NCI-H82 treated with DMSO at 0.1 percent for 48 hours (cell line): Measurements from ENCODE around the gene LRRC37A3.
"Not testable (repeated sequence)": the region's sequence is repeated elsewhere in the genome, so short reads cannot be mapped to it uniquely, and the experiment has no call there.

Source experiments
- DNase-seq: peaks from one replicate; lab custom pipeline; 2025; ENCODE audit not compliant: unreplicated experiment; lab: John Stamatoyannopoulos, UW

LRRC37A3 gene

GRCh38 chr17:64927444-64927843 lies 8.2 kb upstream of the LRRC37A3 start:
- peak; percentile 49 for DNase-seq

GRCh38 chr17:64926430-64926829 lies 7.2 kb upstream of the LRRC37A3 start:
- DNase-seq, result not testable (repeated sequence)

- DNase-seq, result not testable (repeated sequence)
Measured at GRCh38 chr17:64925244-64925643, 6.0 kb upstream of the LRRC37A3 start.

GRCh38 chr17:64923051-64923568 lies 3.8 kb upstream of the LRRC37A3 start:
- not testable (repeated sequence) for DNase-seq

GRCh38 chr17:64920419-64921172 lies 1.3 kb upstream of the LRRC37A3 start:
- DNase-seq, result no peak

GRCh38 chr17:64920026-64920418 lies 744 bp upstream of the LRRC37A3 start:
- DNase-seq, result no peak

- not testable (repeated sequence) for DNase-seq
Measured at GRCh38 chr17:64918842-64919288, 413 bp downstream of the LRRC37A3 start.

GRCh38 chr17:64917540-64917939 lies 1.7 kb downstream of the LRRC37A3 start:
- not testable (repeated sequence) for DNase-seq

- DNase-seq, result not testable (repeated sequence)
Measured at GRCh38 chr17:64915244-64915643, 4.0 kb downstream of the LRRC37A3 start.

- DNase-seq, result not testable (repeated sequence)
Measured at GRCh38 chr17:64910191-64910514, 9.1 kb downstream of the LRRC37A3 start.

GRCh38 chr17:64909511-64910190 lies 9.6 kb downstream of the LRRC37A3 start:
- not testable (repeated sequence) for DNase-seq

GRCh38 chr17:64904069-64904468 lies 15.2 kb downstream of the LRRC37A3 start:
- DNase-seq, result not testable (repeated sequence)

GRCh38 chr17:64897136-64897535 lies 22.1 kb downstream of the LRRC37A3 start:
- DNase-seq, result not testable (repeated sequence)

GRCh38 chr17:64874210-64874609 lies 45.1 kb downstream of the LRRC37A3 start:
- DNase-seq, result not testable (repeated sequence)

- DNase-seq, result not testable (repeated sequence)
Measured at GRCh38 chr17:64847504-64848466, 71.5 kb downstream of the LRRC37A3 start.

GRCh38 chr17:64846892-64847291 lies 72.4 kb downstream of the LRRC37A3 start:
- DNase-seq, result not testable (repeated sequence)

- DNase-seq, result not testable (repeated sequence)
Measured at GRCh38 chr17:64843918-64844317, 75.4 kb downstream of the LRRC37A3 start.

GRCh38 chr17:64842900-64843299 lies 76.4 kb downstream of the LRRC37A3 start:
- DNase-seq, result not testable (repeated sequence)

GRCh38 chr17:64840960-64841359 lies 78.3 kb downstream of the LRRC37A3 start:
- DNase-seq, result not testable (repeated sequence)

GRCh38 chr17:64838513-64838912 lies 80.8 kb downstream of the LRRC37A3 start:
- DNase-seq, result not testable (repeated sequence)
